K562 (cell line): ENCODE results near the gene MACF1. TPM values are rescaled to one million over a fixed set of nuclear protein-coding genes. Genes with fewer than 3 reads are reported as not detected.

ENCODE experiments used
- ARID2 ChIP-seq: fragments of 450-650 bp; IDR thresholded peaks from 2 replicates; pipeline ENCODE4 v1.6.1; 2017; ENCODE audit warnings: antibody characterized with exemption, mild to moderate bottlenecking
- CHAMP1 ChIP-seq: fragments of 450-650 bp; IDR thresholded peaks from 2 replicates; pipeline ENCODE4 v1.6.1; 2016; ENCODE audit warnings: mild to moderate bottlenecking
- FIP1L1 ChIP-seq: fragments of 200-400 bp; formaldehyde crosslinking; IDR thresholded peaks from 2 replicates; pipeline ENCODE4 v1.6.1; 2018; ENCODE audit warnings: mild to moderate bottlenecking, low read depth, low read length; ENCODE audit not compliant: poor library complexity, severe bottlenecking
- NRF1 ChIP-seq, 2 experiments: fragments of 450-650 bp; IDR thresholded peaks in 1 of 2; conservative IDR thresholded peaks in 1 of 2; 2 replicates each; pipeline ENCODE4 v1.6.1; 2014; ENCODE audit warnings: mild to moderate bottlenecking in 2 of 2
- SAP30 ChIP-seq: fragments of 200-600 bp; sonication (generic); IDR thresholded peaks from 2 replicates; pipeline ENCODE4 v1.6.1; 2012; ENCODE audit warnings: borderline replicate concordance, low read depth, mild to moderate bottlenecking, moderate library complexity, low read length, control low read depth, inconsistent platforms; ENCODE audit not compliant: insufficient read depth, poor library complexity, severe bottlenecking
- SMAD2 ChIP-seq: fragments of 150-350 bp; IDR thresholded peaks from 2 replicates; pipeline ENCODE4 v1.6.1; 2014; ENCODE audit warnings: low read depth, mild to moderate bottlenecking, low read length
- SMARCC2 ChIP-seq: fragments of 450-650 bp; IDR thresholded peaks from 2 replicates; pipeline ENCODE4 v1.6.1; 2017; ENCODE audit warnings: antibody characterized with exemption, moderate library complexity, mild to moderate bottlenecking, low read depth
- THAP12 ChIP-seq: fragments of 250-450 bp; sonication (Bioruptor Pico); IDR thresholded peaks from 2 replicates; pipeline ENCODE4 v1.9.0; 2021; ENCODE audit warnings: mild to moderate bottlenecking, inconsistent platforms
- ZBTB2 ChIP-seq: fragments of 450-650 bp; IDR thresholded peaks from 2 replicates; pipeline ENCODE4 v1.6.1; 2016; ENCODE audit warnings: antibody characterized with exemption
- ZEB2 ChIP-seq: fragments of 450-650 bp; IDR thresholded peaks from 2 replicates; pipeline ENCODE4 v1.6.1; 2016
- ZSCAN32 ChIP-seq: fragments of 450-650 bp; formaldehyde crosslinking; IDR thresholded peaks from 2 replicates; pipeline ENCODE4 v1.4.0; 2020; ENCODE audit warnings: mild to moderate bottlenecking, moderate library complexity
- polyA plus RNA-seq, 8 experiments: library from polyadenylated mRNA; depleted of rRNA in 4 of 8; stranded (reverse) in 5 of 8; unstranded in 3 of 8; fragments of >200 nt; fragmentation: Nextera tagmentation in 2 of 8; fragmentation: Illumina TruSeq in 1 of 8; extraction: Ambion mirVana in 2 of 8; extraction: Trizol in 1 of 8; gene quantifications; 2 replicates each; pipeline versions ENCODE4 v1.2.1 to v1.2.3, GENCODE V29; 2011 to 2014; ENCODE audit warnings: inconsistent platforms in 1 of 8, missing spikeins in 1 of 8
- total RNA-seq, 7 experiments: library from RNA; depleted of rRNA in 6 of 7; stranded (reverse); fragments of >200 nt in 6 of 7; fragmentation: Illumina TruSeq in 2 of 7; extraction: Trizol in 2 of 7; gene quantifications; 2 replicates each; pipeline versions ENCODE4 v1.2.1 to v1.2.3, GENCODE V29; 2011 to 2021; ENCODE audit warnings: low replicate concordance in 1 of 7
- TF ChIP-seq, protein P1 (sequence below), 2 experiments: fragments of 250-450 bp in 1 of 2; fragments of 450-650 bp in 1 of 2; sonication (Bioruptor Pico) in 1 of 2; IDR thresholded peaks; 2 replicates each; pipeline versions ENCODE4 v1.6.1 to v1.8.0; 2016 to 2021; ENCODE audit warnings: mild to moderate bottlenecking in 2 of 2, moderate library complexity in 2 of 2, missing compliant biosample characterization in 1 of 2, missing genetic modification characterization in 1 of 2
- TF ChIP-seq, protein P2 (sequence below): fragments of 250-450 bp; sonication (Bioruptor Pico); IDR thresholded peaks from 2 replicates; pipeline ENCODE4 v1.6.1; 2021; ENCODE audit warnings: mild to moderate bottlenecking
- TF ChIP-seq, protein P3 (sequence below): sonication (generic); formaldehyde crosslinking; IDR thresholded peaks from 2 replicates; pipeline ENCODE4 v1.5.0; 2020; ENCODE audit warnings: missing genetic modification reagents
- TF ChIP-seq, protein P4 (sequence below): sonication (generic); formaldehyde crosslinking; IDR thresholded peaks from 2 replicates; pipeline ENCODE4 v1.8.0; 2022; ENCODE audit warnings: mild to moderate bottlenecking, missing genetic modification reagents

The MACF1 gene
- total and polyA plus RNA-seq, 9 of the 15 experiments (the other 6 are each of a cell fraction or from before 2014, with no cell fraction given) = 13.2 to 232 (median 112) TPM

- no peak for TF ChIP-seq SMAD2
- peak; percentile 97 for TF ChIP-seq ARID2
- TF ChIP-seq, protein P1, sequence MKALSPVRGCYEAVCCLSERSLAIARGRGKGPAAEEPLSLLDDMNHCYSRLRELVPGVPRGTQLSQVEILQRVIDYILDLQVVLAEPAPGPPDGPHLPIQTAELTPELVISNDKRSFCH (CRISPR knock-in tag; IDR thresholded peaks at IDR 0.05) = no peak
- TF ChIP-seq, protein P1 (tag; IDR thresholded peaks at IDR 0.05) = no peak
- no peak for TF ChIP-seq ZSCAN32 (CRISPR knock-in tag)
- TF ChIP-seq, protein P2, sequence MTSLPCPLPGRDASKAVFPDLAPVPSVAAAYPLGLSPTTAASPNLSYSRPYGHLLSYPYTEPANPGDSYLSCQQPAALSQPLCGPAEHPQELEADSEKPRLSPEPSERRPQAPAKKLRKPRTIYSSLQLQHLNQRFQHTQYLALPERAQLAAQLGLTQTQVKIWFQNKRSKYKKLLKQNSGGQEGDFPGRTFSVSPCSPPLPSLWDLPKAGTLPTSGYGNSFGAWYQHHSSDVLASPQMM (CRISPR knock-in tag) = no peak
- TF ChIP-seq FIP1L1 = no peak
- TF ChIP-seq, protein P3, sequence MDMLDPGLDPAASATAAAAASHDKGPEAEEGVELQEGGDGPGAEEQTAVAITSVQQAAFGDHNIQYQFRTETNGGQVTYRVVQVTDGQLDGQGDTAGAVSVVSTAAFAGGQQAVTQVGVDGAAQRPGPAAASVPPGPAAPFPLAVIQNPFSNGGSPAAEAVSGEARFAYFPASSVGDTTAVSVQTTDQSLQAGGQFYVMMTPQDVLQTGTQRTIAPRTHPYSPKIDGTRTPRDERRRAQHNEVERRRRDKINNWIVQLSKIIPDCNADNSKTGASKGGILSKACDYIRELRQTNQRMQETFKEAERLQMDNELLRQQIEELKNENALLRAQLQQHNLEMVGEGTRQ (CRISPR knock-in tag) = 0 out of 2 replicates have a peak, but pooled peaks have one; percentile 21
- no peak for TF ChIP-seq ZEB2
- TF ChIP-seq, protein P4, sequence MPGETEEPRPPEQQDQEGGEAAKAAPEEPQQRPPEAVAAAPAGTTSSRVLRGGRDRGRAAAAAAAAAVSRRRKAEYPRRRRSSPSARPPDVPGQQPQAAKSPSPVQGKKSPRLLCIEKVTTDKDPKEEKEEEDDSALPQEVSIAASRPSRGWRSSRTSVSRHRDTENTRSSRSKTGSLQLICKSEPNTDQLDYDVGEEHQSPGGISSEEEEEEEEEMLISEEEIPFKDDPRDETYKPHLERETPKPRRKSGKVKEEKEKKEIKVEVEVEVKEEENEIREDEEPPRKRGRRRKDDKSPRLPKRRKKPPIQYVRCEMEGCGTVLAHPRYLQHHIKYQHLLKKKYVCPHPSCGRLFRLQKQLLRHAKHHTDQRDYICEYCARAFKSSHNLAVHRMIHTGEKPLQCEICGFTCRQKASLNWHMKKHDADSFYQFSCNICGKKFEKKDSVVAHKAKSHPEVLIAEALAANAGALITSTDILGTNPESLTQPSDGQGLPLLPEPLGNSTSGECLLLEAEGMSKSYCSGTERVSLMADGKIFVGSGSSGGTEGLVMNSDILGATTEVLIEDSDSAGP (CRISPR knock-in tag) = no peak
- no peak for TF ChIP-seq NRF1 (conservative IDR thresholded peaks at IDR 0.05 in 1 of 2, IDR thresholded peaks at IDR 0.05 in 1 of 2)
- no peak for TF ChIP-seq SAP30
- no peak for TF ChIP-seq CHAMP1
- no peak for TF ChIP-seq SMARCC2
- no peak for TF ChIP-seq ZBTB2
- TF ChIP-seq THAP12 (CRISPR knock-in tag) = no peak
Measured at GRCh38 chr1:39258146-39258924, 53.8 kb downstream of the MACF1 start (continued).
